Smooth muscle cell (in vitro differentiated cells): Measurements from ENCODE around the gene TMEM132D. TPM values are rescaled to one million over a fixed set of nuclear protein-coding genes. Genes with fewer than 3 reads are reported as not detected.

Experiments used
- DNase-seq: peaks from one replicate; lab custom pipeline; 2025; ENCODE audit not compliant: unreplicated experiment; lab: John Stamatoyannopoulos, UW
- H2AFZ ChIP-seq: fragments of 200-600 bp; sonication (generic); 2 replicates; pipeline ENCODE4 v1.6.0; 2016; ENCODE audit warnings: antibody characterized with exemption, low read depth, mild to moderate bottlenecking
- H3F3A ChIP-seq: fragments of 200-600 bp; sonication (generic); 2 replicates; pipeline ENCODE4 v1.6.0; 2017; ENCODE audit warnings: antibody characterized with exemption, low read depth
- H3K27ac ChIP-seq: fragments of 200-600 bp; sonication (generic); 2 replicates; pipeline ENCODE4 v1.5.1; 2016; ENCODE audit warnings: low read depth, mild to moderate bottlenecking
- H3K27me3 ChIP-seq: fragments of 200-600 bp; sonication (generic); 2 replicates; pipeline ENCODE4 v1.6.1; 2016; ENCODE audit warnings: low read depth, mild to moderate bottlenecking
- H3K36me3 ChIP-seq: fragments of 200-600 bp; sonication (generic); 2 replicates; pipeline ENCODE4 v1.5.1; 2016; ENCODE audit warnings: low read depth
- H3K4me1 ChIP-seq: fragments of 200-600 bp; sonication (generic); 2 replicates; pipeline ENCODE4 v1.5.1; 2016; ENCODE audit warnings: low read depth
- H3K4me2 ChIP-seq: fragments of 200-600 bp; sonication (generic); 2 replicates; pipeline ENCODE4 v1.6.0; 2016; ENCODE audit warnings: mild to moderate bottlenecking
- H3K4me3 ChIP-seq: fragments of 200-600 bp; sonication (generic); 2 replicates; pipeline ENCODE4 v1.5.1; 2016; ENCODE audit warnings: mild to moderate bottlenecking
- H3K79me2 ChIP-seq: fragments of 200-600 bp; sonication (generic); 2 replicates; pipeline ENCODE4 v1.6.0; 2016; ENCODE audit warnings: low read depth, mild to moderate bottlenecking
- H3K9ac ChIP-seq: fragments of 200-600 bp; sonication (generic); 2 replicates; pipeline ENCODE4 v1.6.0; 2016; ENCODE audit warnings: low read depth
- H3K9me3 ChIP-seq: fragments of 200-600 bp; sonication (generic); replicated peaks from 2 replicates; pipeline ENCODE4 v1.5.1; 2016; ENCODE audit warnings: low read depth
- H4K20me1 ChIP-seq: fragments of 200-600 bp; sonication (generic); 2 replicates; pipeline ENCODE4 v1.6.0; 2016; ENCODE audit warnings: low read depth
- CTCF ChIP-seq: fragments of 200-600 bp; sonication (generic); IDR thresholded peaks from 2 replicates; pipeline ENCODE4 v1.5.1; 2017; ENCODE audit warnings: borderline replicate concordance, mild to moderate bottlenecking, antibody characterized with exemption; ENCODE audit not compliant: insufficient read depth, poor library complexity, severe bottlenecking
- WGBS: methylation state at CpG from one replicate; pipeline ENCODE4 v1.1.7; 2016; ENCODE audit warnings: low lambda C conversion rate; 5-methylcytosine and 5-hydroxymethylcytosine counted together
- polyA plus RNA-seq: library from polyadenylated mRNA; unstranded; fragments of >200 nt; fragmentation: Nextera tagmentation; extraction: Ambion mirVana; gene quantifications from 2 replicates; pipeline ENCODE4 v1.2.1, GENCODE V29; 2016
- total RNA-seq: library from RNA; depleted of rRNA; stranded (reverse); fragments of >200 nt; gene quantifications from 2 replicates; pipeline ENCODE4 v1.2.3, GENCODE V29; 2014

Gene TMEM132D
- total and polyA plus RNA-seq, 2 experiments from 2014 or later, result not detected

GRCh38 chr12:129079719-129080118 is 824.1 kb downstream of the TMEM132D start:
- Histone ChIP-seq H3K27ac (no peak overlapping the region), H3K9me3 (no peaks in the 10 kb centered on the region), H3K4me2 (no peak overlapping the region), H3K4me3 (no peak overlapping the region), H3K79me2 (no peaks in the 10 kb centered on the region), H3K36me3 (no peaks in the 10 kb centered on the region), H3K27me3 (no peaks in the 10 kb centered on the region), H2AFZ (no peak overlapping the region), H3F3A (no peaks in the 10 kb centered on the region), H3K9ac (no peak overlapping the region), H3K4me1 (no peaks in the 10 kb centered on the region), H4K20me1 (no peaks in the 10 kb centered on the region)
- no peak for DNase-seq
- 88% methylated on average over 5 of the region's 5 CpGs for WGBS
- TF ChIP-seq CTCF, result no peak

- H4K20me1 ChIP-seq, result no peaks in the 10 kb centered on the region
- no peak for DNase-seq
- H3K4me2 ChIP-seq, result no peak overlapping the region
- H3K9ac ChIP-seq, result no peak overlapping the region
- no peak overlapping the region for H2AFZ ChIP-seq
- H3K27me3 ChIP-seq, result no peaks in the 10 kb centered on the region
- H3K4me3 ChIP-seq, result no peak overlapping the region
- H3K36me3 ChIP-seq, result no peaks in the 10 kb centered on the region
- no peak overlapping the region for H3K27ac ChIP-seq
- no peak for TF ChIP-seq CTCF
- no peaks in the 10 kb centered on the region for H3F3A ChIP-seq
- no peaks in the 10 kb centered on the region for H3K9me3 ChIP-seq
- WGBS, result 83% methylated on average over 13 of the region's 13 CpGs
- H3K79me2 ChIP-seq, result no peaks in the 10 kb centered on the region
- no peaks in the 10 kb centered on the region for H3K4me1 ChIP-seq
Observed at GRCh38 chr12:129076441-129077320, 827.1 kb downstream of the TMEM132D start.

- no peak overlapping the region for H3K4me3 ChIP-seq
- H3K4me2 ChIP-seq, result no peak overlapping the region
- no peak overlapping the region for H3K9ac ChIP-seq
- no peak overlapping the region for H2AFZ ChIP-seq
- H3F3A ChIP-seq, result no peaks in the 10 kb centered on the region
- no peaks in the 10 kb centered on the region for H3K9me3 ChIP-seq
- H4K20me1 ChIP-seq, result no peaks in the 10 kb centered on the region
- H3K4me1 ChIP-seq, result no peaks in the 10 kb centered on the region
- WGBS, result 69% methylated on average over 4 of the region's 4 CpGs
- no peak overlapping the region for H3K27ac ChIP-seq
- H3K79me2 ChIP-seq, result no peaks in the 10 kb centered on the region
- no peak for DNase-seq
- H3K36me3 ChIP-seq, result no peaks in the 10 kb centered on the region
- no peaks in the 10 kb centered on the region for H3K27me3 ChIP-seq
- TF ChIP-seq CTCF, result no peak
Observed at GRCh38 chr12:129075460-129076208, 828.2 kb downstream of the TMEM132D start.
